H1 (cell line): Measurements from ENCODE around the gene DTX2. TPM values are rescaled to one million over a fixed set of nuclear protein-coding genes. Genes with fewer than 3 reads are reported as not detected.

Experiments used
- CTCF ChIA-PET: fragments of 300-600 bp; sonication (Branson Sonifier 250); formaldehyde crosslinking; loops from one replicate; lab custom pipeline; 2021; ENCODE audit not compliant: partially characterized antibody; lab: Charles Lee
- POLR2A ChIA-PET: fragments of 300-600 bp; sonication (Branson Sonifier 250); formaldehyde crosslinking; loops from one replicate; lab custom pipeline; 2021; ENCODE audit warnings: inconsistent platforms; ENCODE audit not compliant: partially characterized antibody; lab: Charles Lee
- DNase-seq, 2 experiments: peaks; one replicate each; pipeline versions ENCODE4 v3.0.0 to v3.0.0-alpha.2; 2010 to 2022; ENCODE audit warnings: low spot score in 2 of 2, low read depth in 1 of 2, mixed read lengths in 1 of 2
- FAIRE-seq: peaks from 2 replicates; lab custom pipeline; 2011; peaks lifted over from hg19 to GRCh38; lab: Jason Lieb, UNC
- H2AFZ ChIP-seq: 2 replicates; pipeline ENCODE4 v1.8.1; 2012; ENCODE audit warnings: low read length, inconsistent platforms
- H2AK5ac ChIP-seq: 2 replicates; pipeline ENCODE4 v1.6.1; 2013; ENCODE audit warnings: low read depth, low read length
- H2BK120ac ChIP-seq: replicated peaks from 2 replicates; pipeline ENCODE3; 2013; ENCODE audit warnings: low read depth, low read length, inconsistent platforms
- H2BK12ac ChIP-seq: 2 replicates; pipeline ENCODE4 v1.6.1; 2013; ENCODE audit warnings: low read depth, low read length
- H2BK15ac ChIP-seq: 2 replicates; pipeline ENCODE4 v1.6.1; 2013; ENCODE audit warnings: low read length
- H2BK20ac ChIP-seq: 2 replicates; pipeline ENCODE4 v1.6.1; 2013; ENCODE audit warnings: low read length
- H2BK5ac ChIP-seq: 2 replicates; pipeline ENCODE4 v1.6.1; 2013; ENCODE audit warnings: low read depth, low read length
- H3K14ac ChIP-seq: 2 replicates; pipeline ENCODE4 v1.6.1; 2013; ENCODE audit warnings: inconsistent platforms; ENCODE audit not compliant: insufficient read length
- H3K18ac ChIP-seq: 2 replicates; pipeline ENCODE4 v1.6.1; 2013; ENCODE audit warnings: low read length; ENCODE audit errors: extremely low read depth
- H3K23ac ChIP-seq: 2 replicates; pipeline ENCODE4 v1.6.1; 2013; ENCODE audit warnings: inconsistent platforms; ENCODE audit not compliant: insufficient read length
- H3K23me2 ChIP-seq: 2 replicates; pipeline ENCODE4 v1.6.1; 2013; ENCODE audit warnings: low read depth, low read length
- H3K27ac ChIP-seq: 2 replicates; pipeline ENCODE4 v1.6.1; 2011; ENCODE audit warnings: low read depth, low read length, inconsistent platforms
- H3K27me3 ChIP-seq, 4 experiments: replicated peaks in 1 of 4; 1 replicate in 1 of 4; 2 replicates in 3 of 4; pipeline versions ENCODE4 v1.6.1 to v1.8.1; 2011 to 2013; ENCODE audit warnings: low read length in 3 of 4, mild to moderate bottlenecking in 3 of 4, inconsistent platforms in 2 of 4, mixed read lengths in 2 of 4, moderate library complexity in 1 of 4; ENCODE audit not compliant: control insufficient read depth in 3 of 4, insufficient read depth in 3 of 4; ENCODE audit errors: extremely low read depth in 1 of 4
- H3K36me3 ChIP-seq, 4 experiments: 2 replicates each; pipeline versions ENCODE4 v1.6.1 to v1.8.1; 2011 to 2013; ENCODE audit warnings: mild to moderate bottlenecking in 4 of 4, low read length in 3 of 4, moderate library complexity in 2 of 4, control low read depth in 1 of 4, inconsistent platforms in 1 of 4; ENCODE audit not compliant: insufficient read depth in 4 of 4, control insufficient read depth in 2 of 4
- H3K4ac ChIP-seq: replicated peaks from 2 replicates; pipeline ENCODE3; 2013; ENCODE audit warnings: low read length, low read depth, mixed read lengths, inconsistent platforms; ENCODE audit not compliant: insufficient read length
- H3K4me1 ChIP-seq, 4 experiments: replicated peaks in 1 of 4; 1 replicate in 1 of 4; 2 replicates in 3 of 4; pipeline versions ENCODE4 v1.6.1 to v1.8.1; 2011 to 2013; ENCODE audit warnings: low read length in 3 of 4, inconsistent platforms in 2 of 4, mixed read lengths in 1 of 4; ENCODE audit not compliant: insufficient read depth in 4 of 4, control insufficient read depth in 3 of 4
- H3K4me2 ChIP-seq, 2 experiments: 2 replicates each; pipeline versions ENCODE4 v1.6.1 to v1.8.1; 2011 to 2013; ENCODE audit warnings: low read depth in 2 of 2, low read length in 2 of 2, control low read depth in 1 of 2, inconsistent platforms in 1 of 2, mild to moderate bottlenecking in 1 of 2; ENCODE audit not compliant: insufficient read depth in 1 of 2
- H3K4me3 ChIP-seq, 4 experiments: fragments of 200-600, 300-600 bp in 1 of 4; sonication (generic), shearing (Covaris generic), sonication (Bioruptor Twin) in 1 of 4; 2 replicates each; pipeline versions ENCODE4 v1.5.1 to v1.8.1; 2011 to 2016; ENCODE audit warnings: low read length in 4 of 4, low read depth in 3 of 4, control low read depth in 2 of 4, inconsistent platforms in 2 of 4, mild to moderate bottlenecking in 2 of 4, mixed read lengths in 1 of 4, moderate library complexity in 1 of 4; ENCODE audit not compliant: insufficient read depth in 2 of 4; ENCODE audit errors: extremely low read depth in 1 of 4
- H3K56ac ChIP-seq: replicated peaks from 2 replicates; pipeline ENCODE3; 2013; ENCODE audit warnings: low read depth, mild to moderate bottlenecking, mixed read lengths, low read length, inconsistent platforms; ENCODE audit not compliant: insufficient read length
- H3K79me1 ChIP-seq: 2 replicates; pipeline ENCODE4 v1.6.1; 2013; ENCODE audit warnings: low read depth, low read length, control low read depth
- H3K79me2 ChIP-seq, 2 experiments: 2 replicates each; pipeline versions ENCODE4 v1.6.1 to v1.8.1; 2012 to 2013; ENCODE audit warnings: low read length in 2 of 2, mild to moderate bottlenecking in 2 of 2, inconsistent platforms in 1 of 2; ENCODE audit not compliant: insufficient read depth in 2 of 2, control insufficient read depth in 1 of 2
- H3K9ac ChIP-seq, 4 experiments: replicated peaks in 1 of 4; 1 replicate in 1 of 4; 2 replicates in 3 of 4; pipeline versions ENCODE4 v1.6.1 to v1.8.1; 2011 to 2013; ENCODE audit warnings: low read depth in 3 of 4, low read length in 3 of 4, control low read depth in 2 of 4, mild to moderate bottlenecking in 2 of 4, moderate library complexity in 2 of 4, inconsistent platforms in 1 of 4; ENCODE audit errors: extremely low read depth in 1 of 4
- H3K9me3 ChIP-seq, 2 experiments: 2 replicates each; pipeline versions ENCODE4 v1.6.1 to v1.8.1; 2012 to 2013; ENCODE audit warnings: mild to moderate bottlenecking in 2 of 2, moderate library complexity in 2 of 2, control low read depth in 1 of 2, inconsistent platforms in 1 of 2, low read depth in 1 of 2, low read length in 1 of 2, mixed read lengths in 1 of 2; ENCODE audit not compliant: insufficient read depth in 2 of 2
- H4K20me1 ChIP-seq, 2 experiments: replicated peaks in 1 of 2; 2 replicates each; pipeline versions ENCODE3 to v1.8.1; 2011 to 2013; ENCODE audit warnings: inconsistent platforms in 2 of 2, low read length in 2 of 2, mild to moderate bottlenecking in 1 of 2; ENCODE audit not compliant: insufficient read depth in 2 of 2, control insufficient read depth in 1 of 2
- H4K5ac ChIP-seq: 2 replicates; pipeline ENCODE4 v1.6.1; 2013; ENCODE audit warnings: low read length, low read depth, mixed read lengths, inconsistent platforms; ENCODE audit not compliant: insufficient read length
- H4K8ac ChIP-seq: 2 replicates; pipeline ENCODE4 v1.8.0; 2013; ENCODE audit warnings: mild to moderate bottlenecking, moderate library complexity, low read length, inconsistent platforms; ENCODE audit not compliant: insufficient read depth; ENCODE audit errors: extremely low read depth
- H4K91ac ChIP-seq: replicated peaks from 2 replicates; pipeline ENCODE3; 2013; ENCODE audit warnings: low read length, mixed read lengths, inconsistent platforms; ENCODE audit not compliant: insufficient read length
- ASH2L ChIP-seq: fragments of 200-600, 300-600 bp; sonication (generic); IDR thresholded peaks from one replicate; pipeline ENCODE4 v1.7.1; 2017; ENCODE audit warnings: low read length
- CTBP2 ChIP-seq: IDR thresholded peaks from 2 replicates; pipeline ENCODE4 v1.7.0; 2011; ENCODE audit warnings: borderline replicate concordance, mild to moderate bottlenecking, moderate library complexity, mixed read lengths, low read length; ENCODE audit not compliant: insufficient read depth, insufficient read length
- EGR1 ChIP-seq: IDR thresholded peaks from 2 replicates; pipeline ENCODE4 v1.6.1; 2011; ENCODE audit warnings: low read depth, low read length, borderline replicate concordance
- HDAC6 ChIP-seq: IDR thresholded peaks from one replicate; pipeline ENCODE4 v1.7.1; 2012; ENCODE audit warnings: low read depth, mild to moderate bottlenecking, inconsistent platforms, low read length, moderate library complexity
- MAFK ChIP-seq: IDR thresholded peaks from 2 replicates; pipeline ENCODE4 v1.6.1; 2012; ENCODE audit warnings: low read depth, mild to moderate bottlenecking, improper control_type of control experiment, low read length
- MAX ChIP-seq: IDR thresholded peaks from 2 replicates; pipeline ENCODE4 v1.6.1; 2012; ENCODE audit warnings: inconsistent platforms
- NANOG ChIP-seq: IDR thresholded peaks from 2 replicates; pipeline ENCODE4 v1.6.1; 2011; ENCODE audit warnings: low read length, low read depth, mild to moderate bottlenecking, inconsistent platforms; ENCODE audit not compliant: insufficient read depth, poor library complexity, severe bottlenecking
- POLR2AphosphoS5 ChIP-seq: IDR thresholded peaks from 2 replicates; pipeline ENCODE4 v1.6.1; 2011; ENCODE audit warnings: low read depth, low read length
- SIRT6 ChIP-seq: IDR thresholded peaks from one replicate; pipeline ENCODE4 v1.7.1; 2012; ENCODE audit warnings: low read length, inconsistent platforms
- SRF ChIP-seq: IDR thresholded peaks from 2 replicates; pipeline ENCODE4 v1.6.1; 2011; ENCODE audit warnings: mild to moderate bottlenecking, low read depth, low read length, moderate library complexity
- SUZ12 ChIP-seq: fragments of 200-600 bp; sonication (generic); IDR thresholded peaks from 2 replicates; pipeline ENCODE4 v1.6.1; 2012; ENCODE audit warnings: mild to moderate bottlenecking, inconsistent platforms, low read length, moderate library complexity, mixed read lengths
- TAF7 ChIP-seq: optimal IDR thresholded peaks from 2 replicates; pipeline ENCODE3; 2011; ENCODE audit warnings: low read depth, mild to moderate bottlenecking, inconsistent platforms, low read length, moderate library complexity, borderline replicate concordance
- TEAD4 ChIP-seq: IDR thresholded peaks from 2 replicates; pipeline ENCODE4 v1.6.1; 2012; ENCODE audit warnings: low read depth, low read length, inconsistent platforms, mixed read lengths
- WGBS, 2 experiments: shearing (Covaris generic) in 1 of 2; methylation state at CpG; one replicate each; pipeline versions ENCODE4 v1.1.6 to v1.1.7; 2013 to 2015; ENCODE audit warnings: low lambda C conversion rate in 2 of 2, mixed read lengths in 2 of 2, inconsistent platforms in 1 of 2, low coverage in 1 of 2, missing lambda C conversion rate in 1 of 2; ENCODE audit not compliant: insufficient replicate concordance in 2 of 2, insufficient coverage in 1 of 2, insufficient read length in 1 of 2; ENCODE audit errors: extremely low coverage in 1 of 2, missing lambda C conversion rate in 1 of 2; 5-methylcytosine and 5-hydroxymethylcytosine counted together
- polyA plus RNA-seq, 7 experiments: library from polyadenylated mRNA; depleted of rRNA in 3 of 7; stranded (reverse) in 5 of 7; unstranded in 2 of 7; fragments of >200 nt in 5 of 7; fragments of 200-250 nt in 2 of 7; gene quantifications; 1 replicate in 5 of 7; 2 replicates in 1 of 7; 4 replicates in 1 of 7; pipeline versions ENCODE4 v1.2.1 to v1.2.3, GENCODE V29; 2011 to 2013; ENCODE audit warnings: missing spikeins in 2 of 7, mixed read lengths in 2 of 7
- total RNA-seq: library from RNA; stranded (reverse); fragmentation: NEBNext Ultra II Directional; extraction: Animal tissue kit (Norgen Biotek cat#: 25700); gene quantifications from 2 replicates; pipeline ENCODE4 v1.2.1, GENCODE V29; 2021
- TF ChIP-seq, protein P1 (sequence below): IDR thresholded peaks from 2 replicates; pipeline ENCODE4 v1.6.1; 2012; ENCODE audit warnings: inconsistent platforms

DTX2 gene
- total and polyA plus RNA-seq, 2 of the 8 experiments (the other 6 are each of a cell fraction or from before 2014, with no cell fraction given), result 37.4 to 59.1 TPM

- Histone ChIP-seq H2BK15ac (peak overlapping the region; percentile 92), H3K27me3 (no peaks in the 10 kb centered on the region), H4K8ac (no peak overlapping the region), H3K4me1 (peaks cover 3 to 9% (median 5%) of the 10 kb centered on the region in 4 experiments), H2BK5ac (no peak overlapping the region), H2BK20ac (peak overlapping the region; percentile 21; the same call in 1 of the 2 replicates), H3K14ac (no peak overlapping the region), H3K9ac (no peak overlapping the region), H2BK120ac (peak overlapping the region; percentile 55), H3K23me2 (no peaks in the 10 kb centered on the region), H3K4ac (no peak overlapping the region), H3K4me3 (no peak overlapping the region), H2AK5ac (0 out of 2 replicates have a peak overlapping the region, but pooled peaks have one; percentile 39), H3K9me3 (no peaks in the 10 kb centered on the region), H3K23ac (no peak overlapping the region), H3K18ac (peak overlapping the region; percentile 6; the same call in 1 of the 2 replicates), H4K5ac (no peak overlapping the region), H3K36me3 (no peaks in the 10 kb centered on the region), H2BK12ac (peak overlapping the region; percentile 68; the same call in 1 of the 2 replicates), H2AFZ (no peak overlapping the region), H3K56ac (no peak overlapping the region), H4K20me1 (no peaks in the 10 kb centered on the region), H3K27ac (no peak overlapping the region), H3K79me1 (no peaks in the 10 kb centered on the region), H3K4me2 (no peak overlapping the region), H3K79me2 (no peaks in the 10 kb centered on the region), H4K91ac (peak overlapping the region; percentile 65)
- POLR2A ChIA-PET, result no interaction called here
- no peak for FAIRE-seq
- CTCF ChIA-PET, result interaction anchor here (0.6 to 0.7 kb wide), 3 partner anchors 7 to 65 kb away, joined by 3 to 4 read pairs (median 3); no protein-coding TSS in a partner anchor
- 96% methylated on average over 9 of the region's 9 CpGs; no CpG with 5 or more reads in 1 of the 2 experiments for WGBS, 2 experiments
- no peak for DNase-seq
- TF ChIP-seq MAX (no peak), POLR2AphosphoS5 (no peak), HDAC6 (no peak), SRF (no peak), NANOG (no peak), TAF7 (no peak), EGR1 (no peak), TEAD4 (no peak), ASH2L (no peak), CTBP2 (no peak), SIRT6 (no peak), MAFK (no peak), SUZ12 (no peak)
- TF ChIP-seq, protein P1, sequence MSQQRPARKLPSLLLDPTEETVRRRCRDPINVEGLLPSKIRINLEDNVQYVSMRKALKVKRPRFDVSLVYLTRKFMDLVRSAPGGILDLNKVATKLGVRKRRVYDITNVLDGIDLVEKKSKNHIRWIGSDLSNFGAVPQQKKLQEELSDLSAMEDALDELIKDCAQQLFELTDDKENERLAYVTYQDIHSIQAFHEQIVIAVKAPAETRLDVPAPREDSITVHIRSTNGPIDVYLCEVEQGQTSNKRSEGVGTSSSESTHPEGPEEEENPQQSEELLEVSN, result no peak
Observed at GRCh38 chr7:76425156-76425555, 36.4 kb upstream of the DTX2 start.
